Measurements from ENCODE around the gene TERC. TPM values are rescaled to one million over a fixed set of nuclear protein-coding genes. Genes with fewer than 3 reads are reported as not detected.
A peak's percentile ranks its signal among the peaks of the same experiment; 100 is the strongest.

TERC gene
- 6.4 TPM for total RNA-seq (ENCODE audit: unreplicated experiment)
- long read RNA-seq = 0 reads

DNA sequence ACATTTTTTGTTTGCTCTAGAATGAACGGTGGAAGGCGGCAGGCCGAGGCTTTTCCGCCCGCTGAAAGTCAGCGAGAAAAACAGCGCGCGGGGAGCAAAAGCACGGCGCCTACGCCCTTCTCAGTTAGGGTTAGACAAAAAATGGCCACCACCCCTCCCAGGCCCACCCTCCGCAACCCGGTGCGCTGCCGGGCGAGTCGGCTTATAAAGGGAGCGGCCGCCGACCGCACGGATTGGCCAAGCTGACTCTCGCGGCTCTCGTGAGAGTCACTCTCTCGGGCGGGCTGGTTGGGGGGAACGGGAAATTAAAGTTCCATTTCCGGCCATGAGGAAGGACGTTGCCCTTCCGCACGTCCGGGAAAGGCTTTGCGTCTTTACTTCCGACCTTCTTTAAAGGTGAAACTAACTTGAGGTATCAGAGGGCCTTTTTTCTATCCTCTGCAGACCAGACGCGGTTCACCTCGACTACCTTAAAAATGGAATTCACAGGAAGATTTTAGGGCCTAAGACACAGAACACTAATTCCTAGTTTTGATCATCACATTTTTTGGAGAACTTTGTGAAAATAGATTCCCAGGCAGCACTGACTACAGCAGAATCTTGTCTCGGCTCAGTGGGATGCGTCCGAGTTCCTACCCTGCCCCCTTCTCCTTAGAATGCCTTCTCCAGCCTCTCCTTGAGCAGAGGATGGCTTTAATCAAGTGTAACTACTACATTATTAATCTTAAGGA lies at the start of gene TERC:
Gene TERC (minus strand): TSS at position 179 of the 731 bp plus-strand sequence.
- Mint-ChIP-seq H3K9me3 (ENCODE audit: unreplicated experiment) (peaks cover 13% of the 10 kb centered on the region), H3K4me3 (ENCODE audit: unreplicated experiment) (peak within 1 kb of the TSS; percentile 98)
- TF ChIP-seq, protein P1, sequence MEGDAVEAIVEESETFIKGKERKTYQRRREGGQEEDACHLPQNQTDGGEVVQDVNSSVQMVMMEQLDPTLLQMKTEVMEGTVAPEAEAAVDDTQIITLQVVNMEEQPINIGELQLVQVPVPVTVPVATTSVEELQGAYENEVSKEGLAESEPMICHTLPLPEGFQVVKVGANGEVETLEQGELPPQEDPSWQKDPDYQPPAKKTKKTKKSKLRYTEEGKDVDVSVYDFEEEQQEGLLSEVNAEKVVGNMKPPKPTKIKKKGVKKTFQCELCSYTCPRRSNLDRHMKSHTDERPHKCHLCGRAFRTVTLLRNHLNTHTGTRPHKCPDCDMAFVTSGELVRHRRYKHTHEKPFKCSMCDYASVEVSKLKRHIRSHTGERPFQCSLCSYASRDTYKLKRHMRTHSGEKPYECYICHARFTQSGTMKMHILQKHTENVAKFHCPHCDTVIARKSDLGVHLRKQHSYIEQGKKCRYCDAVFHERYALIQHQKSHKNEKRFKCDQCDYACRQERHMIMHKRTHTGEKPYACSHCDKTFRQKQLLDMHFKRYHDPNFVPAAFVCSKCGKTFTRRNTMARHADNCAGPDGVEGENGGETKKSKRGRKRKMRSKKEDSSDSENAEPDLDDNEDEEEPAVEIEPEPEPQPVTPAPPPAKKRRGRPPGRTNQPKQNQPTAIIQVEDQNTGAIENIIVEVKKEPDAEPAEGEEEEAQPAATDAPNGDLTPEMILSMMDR (IDR thresholded peaks at IDR 0.05; ENCODE audit: partially characterized antibody, unreplicated experiment) = no peak

DNA sequence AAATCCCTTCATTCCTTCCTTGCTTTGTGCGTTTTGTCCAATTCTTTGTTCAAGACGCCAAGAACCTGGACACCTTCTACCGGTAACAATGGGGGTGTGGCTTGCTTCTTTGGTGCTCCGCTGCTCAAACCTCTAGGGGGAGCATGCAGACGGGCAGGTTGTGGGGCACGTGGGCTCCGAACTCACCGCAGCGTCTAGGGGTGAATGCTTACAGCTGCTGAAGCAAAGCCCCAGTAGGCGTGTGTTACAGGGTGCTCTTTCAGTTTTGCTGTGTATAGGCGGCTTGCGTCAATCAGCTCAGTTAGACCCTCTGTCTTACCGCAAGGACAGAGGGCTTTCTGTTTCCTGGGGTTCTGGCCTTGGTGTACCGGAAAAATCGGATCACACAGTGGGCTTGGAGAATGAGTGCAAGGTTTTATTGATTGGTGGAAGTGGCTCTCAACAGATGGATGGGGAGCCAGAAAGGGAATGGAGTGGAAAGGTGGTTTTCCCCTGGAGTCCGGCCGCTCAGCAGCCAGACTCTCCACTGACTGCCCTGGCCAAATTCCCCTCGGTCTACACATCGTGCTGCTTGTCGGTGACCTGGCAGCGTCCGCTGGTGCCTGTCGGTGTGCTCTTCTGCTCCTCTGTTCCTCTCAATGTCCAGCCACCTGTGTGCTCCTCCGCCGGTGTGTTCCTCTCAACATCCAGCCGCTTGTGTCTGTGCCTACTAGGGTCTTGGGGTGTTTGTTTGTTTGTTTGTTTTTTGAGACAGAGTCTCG lies 49.1 kb upstream of the TERC start:
- Mint-ChIP-seq H3K9me3 (ENCODE audit: unreplicated experiment) (peaks cover 9% of the 10 kb centered on the region), H3K27ac (ENCODE audit: unreplicated experiment) (peak overlapping the region; percentile 89), H3K27me3 (ENCODE audit: unreplicated experiment) (peaks cover 6% of the 10 kb centered on the region), H3K4me1 (ENCODE audit: low read depth, unreplicated experiment) (peaks cover 13% of the 10 kb centered on the region), H3K36me3 (ENCODE audit: unreplicated experiment) (peaks cover 5% of the 10 kb centered on the region), H3K4me3 (ENCODE audit: unreplicated experiment) (peak overlapping the region; percentile 28)
- no peak for DNase-seq
- TF ChIP-seq, protein P1 (IDR thresholded peaks at IDR 0.05; ENCODE audit: partially characterized antibody, unreplicated experiment) = no peak

More for the DNA sequence above, at the start of gene TERC:
- peak within 1 kb of the TSS; percentile 96 for H3K27ac Mint-ChIP-seq (ENCODE audit: unreplicated experiment)
- peak; percentile 94 for DNase-seq
- peaks cover 7% of the 10 kb centered on the region for H3K4me1 Mint-ChIP-seq (ENCODE audit: low read depth, unreplicated experiment)
- H3K27me3 Mint-ChIP-seq (ENCODE audit: unreplicated experiment) = peaks cover 11% of the 10 kb centered on the region
- peaks cover 4% of the 10 kb centered on the region for H3K36me3 Mint-ChIP-seq (ENCODE audit: unreplicated experiment)

DNA sequence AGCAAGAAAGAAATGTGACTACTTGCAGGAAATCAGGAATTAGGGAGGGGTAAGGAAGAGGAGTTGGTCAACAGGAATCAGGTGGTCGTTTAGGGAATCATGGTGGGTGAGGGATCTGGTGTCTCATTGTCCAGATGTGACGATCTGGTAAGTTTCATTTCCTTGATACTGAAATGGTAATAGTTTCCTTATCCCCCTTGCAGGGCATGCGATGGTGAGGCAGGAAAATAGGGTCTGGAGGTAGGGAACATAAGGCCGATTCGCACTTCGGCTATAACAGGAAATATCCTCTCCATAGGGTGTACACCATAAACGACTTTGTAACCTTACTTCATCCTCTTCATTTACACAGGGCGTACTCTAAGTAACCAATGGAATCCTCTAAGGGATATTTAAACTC lies 48.4 kb upstream of the TERC start:
- DNase-seq = no peak
- H3K36me3 Mint-ChIP-seq (ENCODE audit: unreplicated experiment) = peaks cover 5% of the 10 kb centered on the region
- peak overlapping the region; percentile 89 for H3K27ac Mint-ChIP-seq (ENCODE audit: unreplicated experiment)
- H3K27me3 Mint-ChIP-seq (ENCODE audit: unreplicated experiment) = peaks cover 6% of the 10 kb centered on the region
- H3K9me3 Mint-ChIP-seq (ENCODE audit: unreplicated experiment) = peaks cover 9% of the 10 kb centered on the region
- peaks cover 13% of the 10 kb centered on the region for H3K4me1 Mint-ChIP-seq (ENCODE audit: low read depth, unreplicated experiment)
- TF ChIP-seq, protein P1 (IDR thresholded peaks at IDR 0.05; ENCODE audit: partially characterized antibody, unreplicated experiment) = no peak
- H3K4me3 Mint-ChIP-seq (ENCODE audit: unreplicated experiment) = peak overlapping the region; percentile 88

DNA sequence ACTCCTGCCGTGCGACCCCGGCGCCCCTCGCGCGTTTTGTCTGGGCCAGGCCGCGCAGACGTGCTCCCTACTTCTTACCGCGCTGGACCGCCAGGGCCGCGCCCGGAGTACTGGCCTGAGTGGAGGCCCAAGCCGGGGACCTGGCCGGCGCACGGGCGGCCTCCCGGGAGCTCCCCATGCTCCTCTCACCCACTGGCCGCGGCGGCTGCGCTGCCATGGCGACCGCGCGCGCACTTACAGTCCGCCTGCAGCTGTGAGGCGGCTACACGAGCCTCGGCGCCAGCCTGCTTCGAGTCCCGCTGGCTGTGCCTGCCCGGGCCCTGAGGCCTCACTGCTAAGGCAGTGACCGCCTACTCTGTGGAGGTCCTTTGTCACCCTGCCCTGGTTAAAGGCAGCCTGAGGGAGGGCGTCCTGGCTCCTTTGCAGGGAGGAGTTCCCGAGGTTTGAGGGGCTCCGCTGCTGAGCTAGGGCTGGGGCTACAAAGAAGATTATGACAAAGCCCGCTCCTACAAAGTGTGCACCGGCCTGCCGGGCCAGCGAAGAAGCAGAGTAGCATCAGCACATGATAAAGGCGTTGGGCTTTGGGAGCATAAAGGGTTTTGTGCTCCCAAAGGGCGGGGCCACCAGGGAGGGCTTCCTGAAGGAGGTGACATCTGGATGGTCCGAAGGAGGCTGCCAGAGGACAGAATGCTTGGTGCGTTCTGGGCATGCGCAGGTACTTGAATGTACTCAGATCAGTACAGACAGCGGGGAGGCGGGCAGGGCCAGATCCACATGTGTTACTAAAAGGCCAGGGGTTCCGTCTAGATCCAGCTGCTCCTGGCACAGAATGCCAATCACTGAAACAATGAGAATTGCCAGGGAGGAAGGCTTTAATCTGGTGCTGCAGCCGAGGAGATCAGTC lies 47.7 kb upstream of the TERC start, which contains the start of the genes LRRC34 and LRRIQ4:
Gene LRRC34 (minus strand): TSS at position 573 of the 904 bp plus-strand sequence. CDS start 356 bp downstream, at position 217.
Gene LRRIQ4 (plus strand): TSS at position 539 of the 904 bp plus-strand sequence. CDS start 9,052 bp downstream, outside the sequence.
- H3K4me3 Mint-ChIP-seq (ENCODE audit: unreplicated experiment) = peak within 1 kb of the TSS; percentile 88
- peak within 1 kb of the TSS; percentile 89 for H3K27ac Mint-ChIP-seq (ENCODE audit: unreplicated experiment)
- peaks cover 13% of the 10 kb centered on the region for H3K4me1 Mint-ChIP-seq (ENCODE audit: low read depth, unreplicated experiment)
- H3K27me3 Mint-ChIP-seq (ENCODE audit: unreplicated experiment) = peaks cover 6% of the 10 kb centered on the region
- TF ChIP-seq, protein P1 (IDR thresholded peaks at IDR 0.05; ENCODE audit: partially characterized antibody, unreplicated experiment) = no peak
- H3K9me3 Mint-ChIP-seq (ENCODE audit: unreplicated experiment) = peaks cover 9% of the 10 kb centered on the region
- DNase-seq = peak; percentile 90
- peaks cover 5% of the 10 kb centered on the region for H3K36me3 Mint-ChIP-seq (ENCODE audit: unreplicated experiment)

Measured in glutamatergic neuron (in vitro differentiated cells).